Fibroblast of the aortic adventitia (primary cell): ENCODE results near the gene GOLGA2. TPM values are rescaled to one million over a fixed set of nuclear protein-coding genes. Genes with fewer than 3 reads are reported as not detected.

Experiments used
- DNase-seq: peaks from one replicate; pipeline ENCODE4 v3.0.0-alpha.2; 2010; ENCODE audit warnings: low read depth
- H3K4me3 ChIP-seq: 2 replicates; pipeline ENCODE4 v1.5.1; 2011; ENCODE audit warnings: low read depth, mild to moderate bottlenecking, control low read depth, low read length, moderate library complexity
- total RNA-seq: library from RNA; depleted of rRNA; stranded (reverse); fragments of >200 nt; gene quantifications from 2 replicates; pipeline ENCODE4 v1.2.3, GENCODE V29; 2012; ENCODE audit warnings: low replicate concordance
- TF ChIP-seq, protein P1 (sequence below): IDR thresholded peaks from 2 replicates; pipeline ENCODE4 v1.5.1; 2011; ENCODE audit warnings: mild to moderate bottlenecking, low read length, control low read depth, inconsistent platforms; ENCODE audit not compliant: insufficient read depth

GOLGA2 gene
- total RNA-seq, 1 donor: 108 TPM

DNA sequence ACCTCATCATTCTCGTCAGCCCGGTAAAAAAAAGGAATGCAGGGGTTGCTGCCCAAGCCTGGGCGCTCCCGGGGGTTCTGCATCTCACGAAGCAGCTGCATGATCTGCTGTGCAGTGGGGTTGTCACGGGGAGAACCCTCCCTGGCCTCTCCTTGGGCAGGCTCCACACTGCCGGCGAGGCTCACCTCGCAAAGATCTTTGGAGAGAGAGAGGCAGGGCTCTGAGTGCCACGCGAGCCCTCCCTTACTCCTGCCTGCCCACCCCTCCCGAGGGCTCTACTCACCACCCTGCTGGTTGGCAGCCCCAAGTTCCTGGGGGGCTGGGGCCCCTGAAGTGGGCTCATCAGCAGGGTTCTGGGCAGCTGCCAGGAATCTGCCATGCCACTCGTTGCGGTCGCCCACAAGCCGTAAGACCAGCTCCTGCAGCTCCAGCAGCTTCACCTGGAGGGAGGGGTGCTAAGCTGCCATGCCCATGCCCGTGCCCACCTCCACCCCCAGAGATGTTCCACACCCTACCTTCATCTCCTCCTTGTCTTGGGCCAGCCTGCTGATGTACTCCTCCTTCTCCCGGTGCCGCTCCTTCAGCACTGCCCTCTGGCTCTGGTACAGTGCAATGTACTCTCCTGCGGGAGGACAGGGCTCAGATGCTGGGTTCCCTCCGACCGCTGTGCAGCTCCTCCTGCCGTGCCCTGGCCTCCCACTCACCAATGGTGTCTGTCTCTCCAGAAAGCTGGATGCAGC lies 18.6 kb downstream of the GOLGA2 start:
- TF ChIP-seq, protein P1, sequence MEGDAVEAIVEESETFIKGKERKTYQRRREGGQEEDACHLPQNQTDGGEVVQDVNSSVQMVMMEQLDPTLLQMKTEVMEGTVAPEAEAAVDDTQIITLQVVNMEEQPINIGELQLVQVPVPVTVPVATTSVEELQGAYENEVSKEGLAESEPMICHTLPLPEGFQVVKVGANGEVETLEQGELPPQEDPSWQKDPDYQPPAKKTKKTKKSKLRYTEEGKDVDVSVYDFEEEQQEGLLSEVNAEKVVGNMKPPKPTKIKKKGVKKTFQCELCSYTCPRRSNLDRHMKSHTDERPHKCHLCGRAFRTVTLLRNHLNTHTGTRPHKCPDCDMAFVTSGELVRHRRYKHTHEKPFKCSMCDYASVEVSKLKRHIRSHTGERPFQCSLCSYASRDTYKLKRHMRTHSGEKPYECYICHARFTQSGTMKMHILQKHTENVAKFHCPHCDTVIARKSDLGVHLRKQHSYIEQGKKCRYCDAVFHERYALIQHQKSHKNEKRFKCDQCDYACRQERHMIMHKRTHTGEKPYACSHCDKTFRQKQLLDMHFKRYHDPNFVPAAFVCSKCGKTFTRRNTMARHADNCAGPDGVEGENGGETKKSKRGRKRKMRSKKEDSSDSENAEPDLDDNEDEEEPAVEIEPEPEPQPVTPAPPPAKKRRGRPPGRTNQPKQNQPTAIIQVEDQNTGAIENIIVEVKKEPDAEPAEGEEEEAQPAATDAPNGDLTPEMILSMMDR: no peak
- H3K4me3 ChIP-seq: no peak overlapping the region
- DNase-seq: no peak

DNA sequence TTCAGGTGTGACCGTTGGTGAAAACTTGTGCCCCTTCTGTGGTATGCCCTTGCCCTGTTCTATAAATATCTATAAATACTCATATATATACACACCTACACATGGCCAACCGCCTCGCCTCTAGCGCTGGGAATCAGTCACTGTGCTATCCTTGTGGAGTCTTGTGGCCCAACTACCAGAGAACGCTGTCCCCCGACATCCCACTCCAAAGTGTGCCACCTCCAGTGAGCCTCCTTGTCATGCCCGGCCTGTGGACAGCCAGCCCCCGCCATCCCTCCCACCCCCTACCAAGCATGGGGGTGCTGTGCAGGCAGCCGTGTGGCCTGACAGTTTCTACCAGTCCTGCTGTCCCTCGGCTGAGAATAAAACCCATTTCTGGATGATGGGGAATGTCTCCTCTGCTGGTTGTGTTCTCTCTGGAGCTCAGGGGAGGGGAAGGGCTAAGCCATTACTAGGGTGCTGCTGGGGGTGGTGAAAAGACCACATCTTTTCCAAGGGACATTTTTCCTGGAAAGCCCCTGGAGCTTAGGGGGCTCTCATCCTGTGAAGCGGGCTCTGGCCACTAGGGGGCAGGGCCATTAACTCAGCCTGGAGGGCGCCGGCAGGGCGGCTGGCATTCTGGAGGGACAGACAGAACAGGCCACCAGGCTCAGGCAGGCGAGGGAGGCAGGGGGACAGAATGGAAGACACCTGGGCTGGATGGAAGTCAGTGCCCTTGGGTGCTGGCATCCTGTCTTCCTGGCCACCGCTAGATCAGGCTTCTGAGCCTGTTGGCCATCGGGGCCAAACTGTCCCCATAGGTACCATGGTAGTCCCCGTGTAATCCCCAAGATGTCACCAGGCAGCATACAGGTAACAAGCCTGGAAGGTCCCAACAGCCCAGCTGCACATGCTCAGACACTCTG lies 20.7 kb downstream of the GOLGA2 start:
- TF ChIP-seq, protein P1: peak; percentile 90
- peak; percentile 54 for DNase-seq
- H3K4me3 ChIP-seq: no peak overlapping the region

- DNase-seq: no peak
- H3K4me3 ChIP-seq: no peak overlapping the region
- TF ChIP-seq, protein P1: no peak
These were observed 21.4 kb downstream of the GOLGA2 start for GRCh38 chr9:128254362-128254761.

DNA sequence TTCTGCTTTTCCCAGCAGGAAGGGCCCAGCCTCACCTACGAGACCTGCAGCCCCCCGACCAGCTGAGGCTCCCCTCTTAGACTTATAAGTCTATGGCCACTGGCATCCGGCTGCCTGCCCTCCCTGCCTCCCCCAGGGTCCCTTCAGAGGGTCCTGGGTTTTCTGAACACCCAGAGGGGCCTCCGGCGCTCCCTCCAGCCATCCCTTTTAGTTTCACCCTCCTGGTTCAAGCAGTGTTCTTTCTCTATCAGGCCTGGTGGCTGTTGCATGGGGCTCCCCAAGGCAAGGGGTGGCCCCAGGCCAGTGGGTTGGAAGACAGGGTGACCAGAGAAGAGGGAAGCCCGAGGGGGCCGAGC lies 21.8 kb downstream of the GOLGA2 start:
- H3K4me3 ChIP-seq: no peak overlapping the region
- TF ChIP-seq, protein P1: no peak
- no peak for DNase-seq

DNA sequence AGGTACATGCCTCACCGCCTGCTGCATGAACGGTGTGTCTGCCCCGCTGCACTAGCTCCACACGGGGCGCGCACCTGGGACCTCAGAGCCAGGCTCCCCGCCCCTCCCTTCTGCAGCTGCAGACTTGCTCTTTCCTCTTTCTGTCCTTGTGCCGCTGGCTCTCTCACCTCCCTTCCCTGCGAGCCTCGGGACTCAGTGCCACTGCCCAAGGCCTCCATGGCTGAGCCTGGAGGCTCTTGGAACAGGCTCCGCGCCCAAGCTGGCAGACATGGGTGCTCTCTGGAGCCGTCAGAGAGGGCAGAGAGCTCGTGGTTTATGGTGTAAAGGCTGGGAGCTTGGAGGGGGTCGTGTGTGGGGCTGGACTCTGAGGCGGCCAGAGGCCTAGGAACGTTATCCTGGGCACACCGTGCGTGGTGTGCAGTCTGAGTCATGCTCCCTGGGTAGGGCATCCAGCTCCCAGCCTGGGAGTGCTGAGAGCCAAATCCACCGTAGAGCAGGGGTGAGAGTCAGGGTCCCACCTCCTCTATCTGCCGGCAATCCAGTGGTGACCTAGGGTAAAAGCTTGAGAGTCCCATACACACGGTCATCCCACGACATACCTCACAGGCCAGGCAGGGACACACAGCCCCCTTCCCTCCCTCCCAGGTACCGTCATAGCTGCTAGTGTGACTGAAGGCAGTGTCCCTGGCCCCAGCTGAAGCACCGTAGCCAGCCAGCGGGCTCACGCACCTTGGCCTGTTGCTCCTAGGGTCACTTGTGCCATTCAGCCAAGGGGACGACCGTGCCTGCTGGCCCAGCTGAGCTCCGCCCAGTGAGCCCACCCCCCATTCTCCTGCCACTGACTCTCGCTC lies 22.4 kb downstream of the GOLGA2 start:
- TF ChIP-seq, protein P1: no peak
- DNase-seq: no peak
- H3K4me3 ChIP-seq: no peak overlapping the region

DNA sequence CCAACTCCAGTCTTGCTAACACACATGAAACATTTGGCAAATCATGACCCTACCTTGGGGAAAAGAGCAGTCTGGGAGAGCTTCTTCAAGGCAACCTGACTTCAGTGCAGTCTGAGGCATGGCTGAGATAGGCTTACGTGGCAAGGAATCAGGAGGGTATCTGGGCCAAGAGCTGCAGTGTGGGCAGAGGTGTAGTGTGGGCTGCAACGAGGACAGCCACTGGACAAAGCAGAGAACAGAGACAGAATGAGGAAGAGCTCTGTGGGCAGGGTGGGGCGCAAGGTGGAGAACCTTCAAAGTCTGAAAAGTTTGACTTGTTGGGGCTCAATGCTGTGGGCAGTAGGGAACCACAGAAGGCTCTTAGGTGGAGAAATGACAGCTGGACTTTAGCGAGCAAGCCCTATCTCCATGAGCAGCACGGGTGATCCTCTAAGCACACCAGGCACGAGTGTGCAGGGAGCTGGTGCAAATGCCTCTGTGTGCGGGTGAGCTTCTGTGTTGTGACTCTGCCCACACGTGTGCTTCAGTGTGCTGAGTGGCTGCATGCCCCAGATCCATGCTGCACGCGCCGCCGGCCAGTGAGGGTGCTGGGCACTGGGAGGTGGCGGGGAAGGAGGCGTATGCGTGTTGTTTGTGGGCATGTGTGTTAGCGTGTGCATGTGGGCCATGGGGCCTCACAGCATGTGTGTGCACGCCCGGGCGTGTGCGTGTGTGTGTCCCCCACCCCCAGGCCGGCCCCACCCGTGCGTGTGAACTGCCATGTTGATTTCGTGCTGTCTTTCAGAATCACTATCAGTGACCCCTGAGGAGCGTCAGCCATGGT lies 23.3 kb downstream of the GOLGA2 start:
- DNase-seq: no peak
- TF ChIP-seq, protein P1: no peak
- H3K4me3 ChIP-seq: no peak overlapping the region
